RWPE2 (cell line): ENCODE data around the gene USP49.

Source experiments
- ATAC-seq: fragments of 200-7000 bp; cut with Tn5 transposase; 3 replicates; pipeline ENCODE4 v1.9.1; 2021; ENCODE audit warnings: low read depth
- DNase-seq: peaks from one replicate; pipeline ENCODE4 v3.0.0-alpha.2; 2020; ENCODE audit warnings: low spot score
- H3K27ac ChIP-seq: fragments of 450-650 bp; 2 replicates; pipeline ENCODE4 v1.5.1; 2017; ENCODE audit warnings: mild to moderate bottlenecking; ENCODE audit not compliant: poor library complexity, severe bottlenecking
- H3K27me3 ChIP-seq: fragments of 250-450 bp; sonication (Bioruptor Pico); 2 replicates; pipeline ENCODE4 v1.5.1; 2021; ENCODE audit warnings: mild to moderate bottlenecking, moderate library complexity; ENCODE audit not compliant: insufficient read depth, poor library complexity, severe bottlenecking
- H3K36me3 ChIP-seq: fragments of 250-450 bp; sonication (Bioruptor Pico); 2 replicates; pipeline ENCODE4 v1.5.1; 2020; ENCODE audit warnings: low read depth, mild to moderate bottlenecking, moderate library complexity
- H3K4me1 ChIP-seq: fragments of 250-450 bp; sonication (Bioruptor Pico); 2 replicates; pipeline ENCODE4 v1.5.1; 2021; ENCODE audit warnings: mild to moderate bottlenecking, moderate library complexity; ENCODE audit not compliant: insufficient read depth, poor library complexity, severe bottlenecking
- H3K4me3 ChIP-seq: fragments of 250-450 bp; sonication (Bioruptor Pico); 2 replicates; pipeline ENCODE4 v1.5.1; 2021; ENCODE audit warnings: mild to moderate bottlenecking, moderate library complexity; ENCODE audit not compliant: severe bottlenecking
- H3K9me3 ChIP-seq: fragments of 250-450 bp; sonication (Bioruptor Pico); 2 replicates; pipeline ENCODE4 v1.5.1; 2021; ENCODE audit warnings: mild to moderate bottlenecking, moderate library complexity; ENCODE audit not compliant: severe bottlenecking
- CTCF ChIP-seq: fragments of 450-650 bp; IDR thresholded peaks from one replicate; pipeline ENCODE4 v1.5.1; 2017; ENCODE audit warnings: mild to moderate bottlenecking, moderate library complexity; ENCODE audit not compliant: poor library complexity, severe bottlenecking

The USP49 gene

GRCh38 chr6:41763470-41763869 lies 131.7 kb downstream of the USP49 start:
- H3K27me3 ChIP-seq, result no peaks in the 10 kb centered on the region
- no peak overlapping the region for H3K4me3 ChIP-seq
- DNase-seq (no peak), ATAC-seq (no peak)
- peaks cover 7% of the 10 kb centered on the region for H3K4me1 ChIP-seq
- no peaks in the 10 kb centered on the region for H3K36me3 ChIP-seq
- no peak overlapping the region for H3K27ac ChIP-seq
- TF ChIP-seq CTCF, result no peak
- no peaks in the 10 kb centered on the region for H3K9me3 ChIP-seq

GRCh38 chr6:41759905-41760579 lies 135.1 kb downstream of the USP49 start:
- Histone ChIP-seq H3K27me3 (no peaks in the 10 kb centered on the region), H3K4me1 (no peaks in the 10 kb centered on the region), H3K9me3 (no peaks in the 10 kb centered on the region), H3K4me3 (no peak overlapping the region), H3K36me3 (no peaks in the 10 kb centered on the region), H3K27ac (no peak overlapping the region)
- no peak for DNase-seq
- TF ChIP-seq CTCF, result no peak
- peak; percentile 47; the same call in 1 of the 3 replicates for ATAC-seq

- Histone ChIP-seq H3K4me1 (no peaks in the 10 kb centered on the region), H3K36me3 (no peaks in the 10 kb centered on the region), H3K27me3 (no peaks in the 10 kb centered on the region), H3K27ac (no peak overlapping the region), H3K9me3 (no peaks in the 10 kb centered on the region), H3K4me3 (no peak overlapping the region)
- ATAC-seq (no peak), DNase-seq (no peak)
- no peak for TF ChIP-seq CTCF
Observed at GRCh38 chr6:41759106-41759904, 135.9 kb downstream of the USP49 start.

- no peak overlapping the region for H3K27ac ChIP-seq
- ATAC-seq, result no peak
- DNase-seq, result no peak
- no peaks in the 10 kb centered on the region for H3K36me3 ChIP-seq
- TF ChIP-seq CTCF, result no peak
- H3K4me1 ChIP-seq, result no peaks in the 10 kb centered on the region
- no peaks in the 10 kb centered on the region for H3K27me3 ChIP-seq
- H3K9me3 ChIP-seq, result no peaks in the 10 kb centered on the region
- H3K4me3 ChIP-seq, result no peak overlapping the region
Observed at GRCh38 chr6:41758641-41759035, 136.5 kb downstream of the USP49 start.
